Erythroblast (primary cell): ENCODE measurements around the gene PRPF31.

ENCODE experiments used
- GATA1 ChIP-seq: IDR thresholded peaks from 2 replicates; pipeline ENCODE4 v1.6.1; 2011; ENCODE audit warnings: low read depth, mild to moderate bottlenecking, control low read depth, low read length, moderate library complexity
- POLR2A ChIP-seq: IDR thresholded peaks from 2 replicates; pipeline ENCODE4 v1.6.1; 2011; ENCODE audit warnings: mild to moderate bottlenecking, low read length

GRCh38 chr19:54159352-54160181, 44.0 kb downstream of the PRPF31 start, which contains the start of gene LENG1:
- TF ChIP-seq POLR2A (peak; percentile 79), GATA1 (no peak)
